Measurements from ENCODE around the gene EXOC5. TPM values are rescaled to one million over a fixed set of nuclear protein-coding genes. Genes with fewer than 3 reads are reported as not detected.

The EXOC5 gene
- polyA plus RNA-seq, 3 donors: 7.9 to 52.5 (median 49.9) TPM

- H3K4me2 ChIP-seq (replicated peaks; ENCODE audit: extremely low read depth, low read length, poor library complexity, severe bottlenecking): no peak overlapping the region
- no peaks in the 10 kb centered on the region for H4K20me1 ChIP-seq (ENCODE audit: insufficient read depth, low read length)
- no peaks in the 10 kb centered on the region for H3K36me3 ChIP-seq (replicated peaks in 1 of 2; ENCODE audit: control insufficient read depth in 1 of 2, insufficient read depth in 2 of 2, low read length in 2 of 2)
- 90% methylated on average over 4 of the region's 4 CpGs for WGBS (ENCODE audit: insufficient coverage)
- no peak overlapping the region for H3K4me3 Mint-ChIP-seq
- no peak overlapping the region for H3K27ac Mint-ChIP-seq
- H3K79me2 ChIP-seq (ENCODE audit: insufficient read depth, low read length): no peaks in the 10 kb centered on the region
- H3K4me1 Mint-ChIP-seq: no peaks in the 10 kb centered on the region
- H3K9me3 ChIP-seq (replicated peaks in 1 of 2; ENCODE audit: control insufficient read depth in 1 of 2, insufficient read depth in 1 of 2, low read length in 2 of 2): no peaks in the 10 kb centered on the region
- no peak overlapping the region for H3K4me3 ChIP-seq (replicated peaks in 1 of 3; ENCODE audit: low read depth in 2 of 3, low read length in 3 of 3)
- H3K27me3 Mint-ChIP-seq (ENCODE audit: low read depth in 3 of 3): peaks cover 3 to 18% (median 3%) of the 10 kb centered on the region in 3 donors
- intact Hi-C loops (cut with micrococcal nuclease): no loop called here
- peaks cover 0 to 7% (median 0%) of the 10 kb centered on the region in 7 donors for H3K9me3 Mint-ChIP-seq
- H2AFZ ChIP-seq (ENCODE audit: insufficient read depth, low read depth, low read length, poor library complexity, severe bottlenecking): no peak overlapping the region
- no peaks in the 10 kb centered on the region for H3K36me3 Mint-ChIP-seq
- H3K9ac ChIP-seq (ENCODE audit: insufficient read depth, low read length, poor library complexity, severe bottlenecking): no peak overlapping the region
- no peak for DNase-seq
- no peak for TF ChIP-seq CTCF (IDR thresholded peaks at IDR 0.05)
- peaks cover 0 to 3% of the 10 kb centered on the region in 2 donors for H3K27me3 ChIP-seq (ENCODE audit: control insufficient read depth in 2 of 2, insufficient read depth in 2 of 2, low read length in 2 of 2)
- H3K27ac ChIP-seq (ENCODE audit: low read depth in 1 of 2, low read length in 2 of 2): no peak overlapping the region
- H3K4me1 ChIP-seq (ENCODE audit: control insufficient read depth in 1 of 2, insufficient read depth in 2 of 2, low read length in 2 of 2): no peaks in the 10 kb centered on the region
Measured at GRCh38 chr14:57174466-57174865, 94.2 kb downstream of the EXOC5 start.

GRCh38 chr14:57171903-57172302 lies 96.8 kb downstream of the EXOC5 start:
- intact Hi-C loops (cut with micrococcal nuclease): no loop called here
- no peak for TF ChIP-seq CTCF (IDR thresholded peaks at IDR 0.05)
- no peak overlapping the region for H3K4me2 ChIP-seq (replicated peaks; ENCODE audit: extremely low read depth, low read length, poor library complexity, severe bottlenecking)
- peaks cover 3 to 15% (median 3%) of the 10 kb centered on the region in 3 donors for H3K27me3 Mint-ChIP-seq (ENCODE audit: low read depth in 3 of 3)
- no peak overlapping the region for H2AFZ ChIP-seq (ENCODE audit: insufficient read depth, low read depth, low read length, poor library complexity, severe bottlenecking)
- 75% methylated on average over 3 of the region's 3 CpGs for WGBS (ENCODE audit: insufficient coverage)
- peaks cover 0 to 3% of the 10 kb centered on the region in 2 donors for H3K27me3 ChIP-seq (ENCODE audit: control insufficient read depth in 2 of 2, insufficient read depth in 2 of 2, low read length in 2 of 2)
- peaks cover 0 to 7% (median 0%) of the 10 kb centered on the region in 7 donors for H3K9me3 Mint-ChIP-seq
- H3K4me3 ChIP-seq (replicated peaks in 1 of 3; ENCODE audit: low read depth in 2 of 3, low read length in 3 of 3): no peak overlapping the region
- no peaks in the 10 kb centered on the region for H3K36me3 Mint-ChIP-seq
- H3K27ac Mint-ChIP-seq: no peak overlapping the region
- H3K4me1 ChIP-seq (ENCODE audit: control insufficient read depth in 1 of 2, insufficient read depth in 2 of 2, low read length in 2 of 2): no peaks in the 10 kb centered on the region
- no peaks in the 10 kb centered on the region for H3K4me1 Mint-ChIP-seq
- no peak overlapping the region for H3K9ac ChIP-seq (ENCODE audit: insufficient read depth, low read length, poor library complexity, severe bottlenecking)
- H3K27ac ChIP-seq (ENCODE audit: low read depth in 1 of 2, low read length in 2 of 2): no peak overlapping the region
- no peak for DNase-seq
- H3K4me3 Mint-ChIP-seq: no peak overlapping the region
- H3K79me2 ChIP-seq (ENCODE audit: insufficient read depth, low read length): no peaks in the 10 kb centered on the region
- no peaks in the 10 kb centered on the region for H4K20me1 ChIP-seq (ENCODE audit: insufficient read depth, low read length)
- no peaks in the 10 kb centered on the region for H3K36me3 ChIP-seq (replicated peaks in 1 of 2; ENCODE audit: control insufficient read depth in 1 of 2, insufficient read depth in 2 of 2, low read length in 2 of 2)
- H3K9me3 ChIP-seq (replicated peaks in 1 of 2; ENCODE audit: control insufficient read depth in 1 of 2, insufficient read depth in 1 of 2, low read length in 2 of 2): no peaks in the 10 kb centered on the region

Data from CD14-positive monocyte (primary cell).